DMS53 (cell line): ENCODE data around the gene PGRMC2.
A peak's percentile ranks its signal among the peaks of the same experiment; 100 is the strongest.

Experiments used
- DNase-seq: peaks from one replicate; lab custom pipeline; 2025; lab: John Stamatoyannopoulos, UW

Gene PGRMC2

GRCh38 chr4:128298852-128299251 is 11.2 kb upstream of the PGRMC2 start:
- DNase-seq, result peak; percentile 27

GRCh38 chr4:128298146-128298758 is 10.6 kb upstream of the PGRMC2 start:
- DNase-seq, result no peak

DNA sequence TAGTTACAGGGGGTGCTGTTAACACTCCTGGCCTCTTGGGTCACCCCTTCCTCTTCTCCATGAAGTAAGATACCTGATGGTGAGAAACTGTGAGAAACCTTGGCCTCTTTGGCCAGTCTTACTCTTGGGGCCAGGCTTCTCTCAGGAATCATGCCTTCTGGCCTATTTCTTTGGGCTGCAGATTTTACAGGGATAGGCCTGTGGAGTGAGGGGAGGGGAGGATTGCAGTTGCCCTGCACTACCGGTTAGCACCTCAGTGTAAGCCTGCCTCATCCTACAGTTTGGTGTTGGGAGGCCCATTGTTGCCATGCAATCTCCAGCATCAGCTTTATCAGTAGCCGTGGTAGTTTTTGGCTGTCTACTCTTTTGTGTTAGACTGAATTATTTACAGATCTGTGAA is 7.6 kb upstream of the PGRMC2 start:
- DNase-seq, result no peak

DNA sequence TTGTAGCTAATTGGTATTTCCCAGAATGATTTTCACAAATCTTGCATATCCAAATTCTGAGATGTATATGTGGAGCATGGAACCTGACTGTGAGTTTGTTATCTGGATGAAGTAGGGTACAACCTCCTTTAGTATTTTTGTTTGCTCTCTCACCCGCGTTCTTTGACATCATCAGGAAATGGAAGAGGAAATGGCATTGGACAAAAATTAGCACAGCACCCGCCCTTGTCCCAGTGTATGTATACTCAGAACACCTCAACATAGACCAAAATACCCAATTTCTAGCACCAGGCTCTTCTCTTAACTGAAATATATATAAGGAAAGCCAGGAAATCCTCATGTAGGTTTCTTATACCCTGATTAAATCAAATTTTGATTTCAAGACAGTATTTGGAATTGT is 6.9 kb upstream of the PGRMC2 start:
- DNase-seq, result peak; percentile 6

GRCh38 chr4:128292349-128292748 is 4.7 kb upstream of the PGRMC2 start:
- no peak for DNase-seq

- DNase-seq, result no peak
Observed at GRCh38 chr4:128291096-128291495, 3.5 kb upstream of the PGRMC2 start.

DNA sequence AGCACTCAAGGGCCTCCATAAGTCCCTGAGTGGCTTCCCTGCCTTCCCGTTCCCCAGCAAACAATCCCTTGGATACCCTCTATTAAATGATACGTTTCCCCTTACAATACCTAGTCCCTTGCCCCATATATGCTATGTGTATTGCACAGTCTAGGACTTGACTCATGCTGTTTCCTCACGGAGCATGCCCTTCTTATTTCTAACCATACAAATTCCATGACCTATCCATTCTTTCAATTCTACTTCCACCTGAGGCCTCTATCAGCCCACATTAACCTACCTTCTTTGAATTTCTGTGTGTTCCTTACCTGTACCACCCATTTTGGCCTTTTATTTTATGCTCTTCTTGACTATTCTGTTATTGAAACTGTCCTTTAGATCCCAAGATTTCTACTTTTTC is 2.9 kb upstream of the PGRMC2 start:
- DNase-seq, result no peak

GRCh38 chr4:128289523-128290158 is 2.0 kb upstream of the PGRMC2 start:
- no peak for DNase-seq

GRCh38 chr4:128288689-128289106 is 1.1 kb upstream of the PGRMC2 start:
- peak; percentile 81 for DNase-seq

GRCh38 chr4:128287871-128288688 is 467 bp upstream of the PGRMC2 start:
- peak; percentile 100 for DNase-seq

GRCh38 chr4:128286474-128287058 is 1.0 kb downstream of the PGRMC2 start:
- peak; percentile 64 for DNase-seq

DNA sequence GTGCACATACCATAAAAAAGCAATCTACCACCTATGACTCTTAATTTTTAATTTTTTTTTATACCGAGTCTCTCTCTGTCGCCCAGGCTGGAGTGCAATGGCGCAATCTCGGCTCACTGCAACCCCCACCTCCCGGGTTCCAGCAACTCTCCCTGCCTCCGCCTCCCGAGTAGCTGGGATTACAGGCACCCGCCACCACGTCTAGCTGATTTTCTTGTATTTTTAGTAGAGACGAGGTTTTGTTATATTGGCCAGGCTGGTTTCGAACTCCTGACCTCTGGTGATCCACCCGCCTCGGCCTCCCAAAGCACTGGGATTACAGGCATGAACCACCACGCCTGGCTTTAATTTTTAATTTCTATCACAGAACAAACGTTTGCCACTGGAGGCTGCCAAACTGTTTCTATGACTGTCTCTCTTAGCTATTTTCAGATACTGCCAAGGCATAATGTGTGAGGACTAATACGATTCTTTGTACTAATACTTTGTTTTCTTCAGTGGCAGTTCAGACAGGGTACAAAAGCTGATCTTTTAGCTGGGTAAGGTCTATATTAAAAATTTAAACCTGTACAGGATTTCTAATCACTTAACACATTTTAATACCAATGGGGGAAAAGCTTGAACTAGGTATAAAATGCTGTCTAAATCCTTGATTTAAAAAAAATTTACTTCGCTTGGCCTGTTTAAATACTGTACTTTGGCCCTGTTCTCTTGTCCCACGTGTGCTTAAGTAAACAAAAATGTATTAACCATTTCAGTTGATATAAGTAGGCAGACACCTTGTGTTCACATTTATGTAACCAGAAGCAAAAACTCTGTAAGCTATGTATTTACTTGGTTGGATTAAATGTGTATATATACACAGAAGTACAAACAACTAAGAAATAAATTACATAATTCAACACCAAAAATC is 2.3 kb downstream of the PGRMC2 start:
- DNase-seq, result peak; percentile 12

GRCh38 chr4:128284317-128284716 is 3.3 kb downstream of the PGRMC2 start:
- peak; percentile 3 for DNase-seq

- no peak for DNase-seq
Observed at GRCh38 chr4:128283071-128283470, 4.5 kb downstream of the PGRMC2 start.

DNA sequence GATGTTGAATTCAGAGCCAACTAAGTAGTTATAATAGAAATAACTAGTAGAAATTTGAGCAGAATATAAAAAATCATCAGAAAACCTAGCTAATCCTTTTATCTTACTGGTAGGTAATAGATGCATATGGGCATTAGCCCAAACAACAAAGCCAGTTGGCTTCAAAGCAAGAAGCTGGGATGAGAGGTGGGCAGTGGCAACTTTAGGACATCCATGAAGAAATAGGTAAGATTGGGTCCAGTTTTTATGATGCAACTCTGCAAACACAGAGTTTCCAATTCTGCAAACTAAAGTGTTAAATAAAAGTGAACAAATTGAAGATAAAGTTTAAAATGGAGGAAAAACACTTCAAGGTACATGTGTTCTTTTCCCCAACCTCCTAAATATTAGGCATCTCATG is 5.1 kb downstream of the PGRMC2 start:
- no peak for DNase-seq

- no peak for DNase-seq
Observed at GRCh38 chr4:128281354-128281753, 6.3 kb downstream of the PGRMC2 start.

GRCh38 chr4:128279624-128280225 is 7.9 kb downstream of the PGRMC2 start:
- no peak for DNase-seq

DNA sequence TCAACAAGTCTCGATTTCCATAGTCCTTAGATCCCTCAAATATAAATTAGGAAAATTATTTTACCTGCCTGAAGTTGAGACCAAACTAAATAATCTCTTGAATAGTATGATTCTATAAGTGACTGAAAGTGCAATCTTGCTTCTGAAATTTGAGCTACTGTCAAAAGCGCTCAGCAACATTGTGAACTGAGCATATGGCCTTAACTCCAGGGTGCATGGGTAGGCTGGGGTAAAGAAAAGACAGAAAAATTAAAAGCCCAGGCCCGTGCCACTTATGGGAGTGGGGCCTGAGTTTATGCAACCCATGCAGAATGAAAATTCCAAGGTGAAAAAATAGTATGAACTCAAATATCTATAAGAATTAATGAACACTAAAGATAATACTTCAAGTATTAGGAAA is 9.8 kb downstream of the PGRMC2 start:
- no peak for DNase-seq

DNA sequence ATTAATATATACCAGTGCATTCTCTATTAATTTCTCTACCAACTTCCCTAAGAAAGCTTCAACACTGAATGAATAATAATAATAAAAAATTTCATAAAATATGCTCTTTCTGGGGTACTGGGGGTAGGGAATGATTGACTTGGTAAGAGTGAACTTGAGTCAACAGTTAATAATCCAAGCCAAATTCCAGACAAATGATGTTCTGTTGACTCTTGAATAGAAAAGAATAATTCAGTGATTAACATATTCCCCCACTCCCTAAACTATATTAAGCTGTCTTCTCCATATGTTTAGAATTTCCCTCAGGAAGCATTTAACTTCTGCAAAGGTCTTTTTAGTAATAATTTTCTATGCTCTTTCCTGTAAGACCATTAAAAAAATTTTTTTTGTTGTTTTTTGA is 12.3 kb downstream of the PGRMC2 start:
- no peak for DNase-seq

DNA sequence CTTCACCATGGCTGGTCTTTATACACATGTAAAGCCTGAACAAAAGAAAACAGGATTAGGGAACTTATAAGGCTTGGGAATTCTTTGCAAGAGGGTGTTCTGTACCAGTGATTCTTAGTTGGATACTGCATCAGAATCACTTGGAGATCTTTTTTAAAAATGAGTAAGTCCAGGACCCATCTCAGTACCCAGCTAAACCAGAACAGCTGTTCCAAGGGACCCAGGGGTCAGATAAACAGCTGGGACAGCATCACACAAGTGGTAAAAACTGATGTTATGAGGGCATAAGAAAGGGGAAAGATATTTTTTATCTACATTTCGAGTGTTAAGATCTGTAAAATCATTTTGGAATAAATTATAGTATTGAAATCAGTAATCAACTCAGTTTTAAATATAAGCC is 16.1 kb downstream of the PGRMC2 start:
- no peak for DNase-seq

GRCh38 chr4:128268970-128269369 is 18.6 kb downstream of the PGRMC2 start:
- DNase-seq, result no peak
